ENCODE measurements around the gene FOSL2. TPM values are rescaled to one million over a fixed set of nuclear protein-coding genes. Genes with fewer than 3 reads are reported as not detected.
A peak's percentile ranks its signal among the peaks of the same experiment; 100 is the strongest.

The FOSL2 gene
- total RNA-seq, 1 donor = 44.4 TPM

GRCh38 chr2:28419443-28420270 is 27.0 kb downstream of the FOSL2 start:
- H3K4me3 ChIP-seq (ENCODE audit: low read depth, low read length) = no peak overlapping the region
- DNase-seq (ENCODE audit: low read depth) = no peak
- no peak for TF ChIP-seq CTCF (IDR thresholded peaks at IDR 0.05; ENCODE audit: insufficient read depth, low read length)

GRCh38 chr2:28420722-28421121 is 28.1 kb downstream of the FOSL2 start:
- TF ChIP-seq CTCF (IDR thresholded peaks at IDR 0.05; ENCODE audit: insufficient read depth, low read length) = no peak

GRCh38 chr2:28422908-28423741 is 30.5 kb downstream of the FOSL2 start:
- no peak overlapping the region for H3K4me3 ChIP-seq (ENCODE audit: low read depth, low read length)
- DNase-seq (ENCODE audit: low read depth) = no peak
- no peak for TF ChIP-seq CTCF (IDR thresholded peaks at IDR 0.05; ENCODE audit: insufficient read depth, low read length)

More at GRCh38 chr2:28420722-28421121, 28.1 kb downstream of the FOSL2 start:
- H3K4me3 ChIP-seq (ENCODE audit: low read depth, low read length) = no peak overlapping the region
- no peak for DNase-seq (ENCODE audit: low read depth)

GRCh38 chr2:28423856-28424605 is 31.4 kb downstream of the FOSL2 start:
- no peak for TF ChIP-seq CTCF (IDR thresholded peaks at IDR 0.05; ENCODE audit: insufficient read depth, low read length)
- H3K4me3 ChIP-seq (ENCODE audit: low read depth, low read length) = no peak overlapping the region
- DNase-seq (ENCODE audit: low read depth) = peak; percentile 34

- DNase-seq (ENCODE audit: low read depth) = no peak
- H3K4me3 ChIP-seq (ENCODE audit: low read depth, low read length) = no peak overlapping the region
- no peak for TF ChIP-seq CTCF (IDR thresholded peaks at IDR 0.05; ENCODE audit: insufficient read depth, low read length)
These were observed 32.3 kb downstream of the FOSL2 start for GRCh38 chr2:28424799-28425463.

- TF ChIP-seq CTCF (IDR thresholded peaks at IDR 0.05; ENCODE audit: insufficient read depth, low read length) = no peak
- no peak for DNase-seq (ENCODE audit: low read depth)
- no peak overlapping the region for H3K4me3 ChIP-seq (ENCODE audit: low read depth, low read length)
These were observed 32.8 kb downstream of the FOSL2 start for GRCh38 chr2:28425464-28425835.
